ENCODE data around the gene CRYBG2. TPM values are rescaled to one million over a fixed set of nuclear protein-coding genes. Genes with fewer than 3 reads are reported as not detected.
"Not testable (repeated sequence)": the region's sequence is repeated elsewhere in the genome, so short reads cannot be mapped to it uniquely, and the experiment has no call there.

CRYBG2 gene
- total RNA-seq, 2 experiments from 2014 or later = 4.9 to 5.1 TPM

GRCh38 chr1:26322042-26322331 lies 31.9 kb downstream of the CRYBG2 start:
- no peak overlapping the region for H3K27ac Mint-ChIP-seq
- H3K9me3 Mint-ChIP-seq = no peaks in the 10 kb centered on the region
- peaks cover 35% of the 10 kb centered on the region for H3K36me3 Mint-ChIP-seq
- peaks cover 35% of the 10 kb centered on the region for H3K4me1 Mint-ChIP-seq
- H3K4me3 Mint-ChIP-seq = no peak overlapping the region
- DNase-seq = no peak
- no peaks in the 10 kb centered on the region for H3K27me3 Mint-ChIP-seq

DNA sequence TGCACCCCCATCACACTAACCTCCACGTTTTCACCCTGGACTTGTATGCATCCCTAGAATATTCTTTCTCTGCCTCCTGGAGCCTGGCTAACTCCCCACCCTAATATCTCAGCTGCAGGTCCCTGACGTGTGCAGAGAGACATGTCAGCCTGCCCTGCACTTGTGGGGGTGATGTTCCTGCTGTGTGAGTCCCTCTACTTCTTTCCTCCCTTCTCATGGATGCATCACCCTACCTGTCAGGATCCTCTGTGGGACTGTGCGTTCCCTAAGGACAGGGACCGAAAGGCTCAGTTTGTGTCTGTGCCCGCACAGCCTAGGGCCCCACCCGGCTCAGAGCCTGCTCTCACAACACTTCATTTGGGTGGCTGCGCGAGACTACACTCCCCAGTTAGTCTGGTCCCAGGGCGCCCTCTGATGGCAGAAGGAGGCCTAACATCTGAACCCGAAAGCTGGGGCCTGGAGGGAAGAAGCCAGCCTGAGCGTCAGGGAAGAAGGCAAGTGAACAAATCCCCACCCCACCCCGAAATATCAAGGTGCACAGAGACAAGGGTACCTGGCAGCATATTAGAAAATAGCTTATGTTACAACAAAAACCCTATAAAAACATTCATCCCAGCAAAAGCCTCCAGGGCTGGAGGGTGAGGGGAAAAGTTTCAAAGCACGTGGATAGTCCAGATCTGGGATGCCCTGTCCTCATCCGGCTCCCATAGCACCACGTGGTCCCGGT lies 32.5 kb downstream of the CRYBG2 start:
- H3K9me3 Mint-ChIP-seq = no peaks in the 10 kb centered on the region
- peak overlapping the region; percentile 94 for H3K27ac Mint-ChIP-seq
- H3K4me3 Mint-ChIP-seq = peak overlapping the region; percentile 79
- DNase-seq = peak; percentile 90
- peaks cover 35% of the 10 kb centered on the region for H3K36me3 Mint-ChIP-seq
- no peaks in the 10 kb centered on the region for H3K27me3 Mint-ChIP-seq
- H3K4me1 Mint-ChIP-seq = peaks cover 39% of the 10 kb centered on the region

DNA sequence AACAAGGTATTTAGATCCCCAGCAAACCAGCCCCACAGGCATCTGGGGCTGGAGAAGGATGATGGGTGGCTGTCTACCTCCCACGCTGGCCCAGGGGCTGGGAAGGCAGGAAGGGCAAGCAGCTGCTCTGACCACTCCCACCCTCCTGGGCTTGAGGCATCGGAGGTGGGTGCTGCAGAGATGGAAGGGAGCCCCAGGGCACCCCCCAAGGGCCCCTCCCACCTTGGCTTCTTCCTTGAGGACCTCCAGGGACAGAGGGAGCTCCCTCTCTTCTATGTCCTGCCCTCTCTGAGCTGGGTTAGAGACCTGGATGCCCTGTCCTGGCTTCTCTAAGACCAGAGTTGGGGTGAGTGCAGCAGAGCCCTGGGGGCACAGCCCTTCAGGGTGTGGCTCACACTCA lies 33.0 kb downstream of the CRYBG2 start:
- H3K4me1 Mint-ChIP-seq = peaks cover 44% of the 10 kb centered on the region
- H3K27ac Mint-ChIP-seq = peak overlapping the region; percentile 97
- peak overlapping the region; percentile 94 for H3K4me3 Mint-ChIP-seq
- H3K9me3 Mint-ChIP-seq = no peaks in the 10 kb centered on the region
- peaks cover 35% of the 10 kb centered on the region for H3K36me3 Mint-ChIP-seq
- peak; percentile 12 for DNase-seq
- no peaks in the 10 kb centered on the region for H3K27me3 Mint-ChIP-seq

GRCh38 chr1:26318338-26319064 lies 35.4 kb downstream of the CRYBG2 start:
- peak; percentile 64 for DNase-seq
- H3K36me3 Mint-ChIP-seq = peaks cover 33% of the 10 kb centered on the region
- H3K27me3 Mint-ChIP-seq = no peaks in the 10 kb centered on the region
- H3K4me1 Mint-ChIP-seq = peaks cover 58% of the 10 kb centered on the region
- H3K27ac Mint-ChIP-seq = peak overlapping the region; percentile 97
- H3K4me3 Mint-ChIP-seq = peak overlapping the region; percentile 94
- H3K9me3 Mint-ChIP-seq = no peaks in the 10 kb centered on the region

DNA sequence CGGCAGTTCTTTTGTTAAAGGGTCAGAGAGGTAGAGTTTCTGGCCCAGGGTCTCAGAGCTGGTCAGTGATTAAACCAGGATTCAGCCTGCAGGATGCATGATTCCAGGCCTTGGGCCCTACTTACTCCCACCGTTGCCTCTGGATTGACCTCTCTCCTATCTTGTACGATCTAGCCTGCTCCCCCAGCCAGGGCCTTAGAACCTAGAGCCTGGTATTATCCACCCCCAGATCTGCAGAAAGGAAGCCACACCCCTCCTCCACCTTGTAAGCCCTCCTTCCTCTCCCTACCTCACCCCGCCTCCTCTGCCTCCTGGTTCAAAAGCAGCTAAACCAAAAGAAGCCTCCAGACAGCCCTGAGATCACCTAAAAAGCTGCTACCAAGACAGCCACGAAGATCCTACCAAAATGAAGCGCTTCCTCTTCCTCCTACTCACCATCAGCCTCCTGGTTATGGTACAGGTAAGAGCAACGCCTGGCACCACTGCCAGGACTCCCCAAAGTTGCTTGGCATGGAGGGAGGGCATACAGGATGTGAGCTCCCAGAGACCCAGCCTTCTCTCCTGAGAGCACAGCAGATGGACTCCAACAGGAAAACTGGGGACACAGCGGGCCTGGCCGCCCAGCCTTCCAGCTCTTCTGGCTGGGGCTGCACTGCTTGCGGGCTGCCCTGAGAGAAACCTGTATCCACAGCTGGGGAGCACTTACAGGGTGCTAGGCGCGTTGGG lies 36.2 kb downstream of the CRYBG2 start, which contains the start of gene CD52:
TSS of gene CD52 (plus strand) at position 347 of the 726 bp plus-strand sequence. CDS start at position 407, 60 bp downstream.
- H3K4me3 Mint-ChIP-seq = peak within 1 kb of the TSS; percentile 94
- no peaks in the 10 kb centered on the region for H3K27me3 Mint-ChIP-seq
- peaks cover 56% of the 10 kb centered on the region for H3K4me1 Mint-ChIP-seq
- H3K36me3 Mint-ChIP-seq = peaks cover 28% of the 10 kb centered on the region
- peak within 1 kb of the TSS; percentile 97 for H3K27ac Mint-ChIP-seq
- peak; percentile 81 for DNase-seq
- no peaks in the 10 kb centered on the region for H3K9me3 Mint-ChIP-seq

DNA sequence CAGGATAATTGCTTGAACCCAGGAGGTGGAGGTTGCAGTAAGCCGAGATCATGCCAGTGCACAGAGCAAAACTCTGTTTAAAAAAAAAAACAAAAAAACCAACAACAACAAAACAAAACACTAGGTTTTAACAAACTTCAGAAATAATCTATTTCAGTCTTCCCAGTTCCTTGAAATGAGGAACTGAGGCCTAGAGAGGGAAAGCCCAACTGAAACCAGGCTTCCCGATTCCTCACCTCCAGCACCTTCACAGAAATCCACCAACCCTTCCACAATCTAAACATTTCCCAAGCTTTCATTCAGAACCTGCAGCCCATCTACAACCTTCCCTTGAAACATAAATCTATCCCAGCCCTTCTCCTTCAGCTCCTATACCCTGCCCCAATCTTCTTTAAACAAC lies 36.8 kb downstream of the CRYBG2 start:
- DNase-seq = no peak
- peaks cover 27% of the 10 kb centered on the region for H3K36me3 Mint-ChIP-seq
- H3K4me1 Mint-ChIP-seq = peaks cover 50% of the 10 kb centered on the region
- H3K9me3 Mint-ChIP-seq = no peaks in the 10 kb centered on the region
- no peaks in the 10 kb centered on the region for H3K27me3 Mint-ChIP-seq
- peak overlapping the region; percentile 94 for H3K4me3 Mint-ChIP-seq
- H3K27ac Mint-ChIP-seq = peak overlapping the region; percentile 97

DNA sequence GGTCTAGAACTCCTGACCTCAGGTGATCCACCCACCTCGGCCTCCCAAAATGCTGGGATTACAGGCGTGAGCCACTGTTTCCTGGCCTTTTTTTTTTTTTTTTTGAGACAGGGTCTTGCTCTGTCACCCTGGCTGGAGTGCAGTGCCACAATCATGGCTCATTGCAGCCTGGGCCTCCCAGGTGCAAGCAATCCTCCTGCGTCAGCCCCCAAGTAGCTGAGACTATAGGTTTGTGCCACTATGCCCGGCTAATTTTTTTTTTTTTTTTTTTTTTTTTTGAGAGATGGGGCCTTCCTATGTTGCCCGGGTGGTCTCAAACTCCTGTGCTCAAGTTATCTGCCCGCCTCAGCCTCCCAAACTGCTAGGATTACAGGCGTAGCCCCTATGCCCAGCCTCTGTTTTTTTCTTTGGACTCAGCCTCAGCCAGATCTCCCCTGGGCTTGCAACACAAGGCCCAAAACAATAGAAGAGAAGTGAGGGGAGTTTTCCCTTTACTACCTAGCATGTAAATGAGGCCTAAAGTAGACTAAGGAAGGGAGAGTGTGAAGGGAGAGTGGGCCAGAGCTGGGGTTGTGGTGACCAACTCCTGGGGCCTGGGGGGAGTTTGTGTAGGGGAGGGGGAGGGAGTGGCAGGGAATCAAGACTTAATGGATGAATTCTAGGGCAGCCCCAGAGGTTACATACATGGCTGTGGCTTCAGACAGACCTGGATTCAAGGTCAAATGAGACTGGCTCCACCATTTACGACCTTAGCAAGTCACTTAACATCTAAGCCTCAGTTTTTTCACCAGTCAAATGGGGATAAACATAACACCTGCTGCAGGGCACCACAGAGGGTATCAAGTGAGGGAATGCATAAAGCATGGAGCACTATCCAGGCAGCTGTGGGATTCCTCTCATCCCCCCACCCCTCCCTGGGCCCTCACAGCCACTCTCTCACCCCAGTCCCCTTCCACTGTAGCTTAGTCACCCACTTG lies 37.8 kb downstream of the CRYBG2 start:
- no peaks in the 10 kb centered on the region for H3K9me3 Mint-ChIP-seq
- DNase-seq = no peak
- peaks cover 22% of the 10 kb centered on the region for H3K36me3 Mint-ChIP-seq
- H3K4me1 Mint-ChIP-seq = peaks cover 42% of the 10 kb centered on the region
- H3K27me3 Mint-ChIP-seq = no peaks in the 10 kb centered on the region
- no peak overlapping the region for H3K4me3 Mint-ChIP-seq
- H3K27ac Mint-ChIP-seq = peak overlapping the region; percentile 73

DNA sequence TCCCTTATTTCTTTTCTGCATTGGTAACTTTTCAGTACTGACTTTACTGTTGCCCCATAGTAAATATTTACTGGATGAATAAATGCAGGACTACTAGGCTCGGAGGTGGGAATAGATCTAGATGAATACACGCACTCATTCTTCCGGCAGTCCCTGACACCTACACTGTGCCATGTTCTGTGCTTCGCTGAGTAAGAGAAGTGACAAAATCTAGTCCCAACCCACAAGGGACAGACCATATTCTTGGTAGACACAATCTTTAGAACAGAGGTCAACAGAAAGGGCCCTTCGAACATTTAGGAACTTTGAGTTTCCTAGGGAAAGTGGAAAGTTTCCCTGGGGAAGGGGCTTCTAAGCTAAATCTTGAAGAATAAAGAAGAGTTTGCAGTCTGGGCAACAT lies 39.4 kb downstream of the CRYBG2 start:
- no peak overlapping the region for H3K4me3 Mint-ChIP-seq
- no peaks in the 10 kb centered on the region for H3K9me3 Mint-ChIP-seq
- DNase-seq = no peak
- no peak overlapping the region for H3K27ac Mint-ChIP-seq
- H3K4me1 Mint-ChIP-seq = peaks cover 33% of the 10 kb centered on the region
- no peaks in the 10 kb centered on the region for H3K27me3 Mint-ChIP-seq
- peaks cover 14% of the 10 kb centered on the region for H3K36me3 Mint-ChIP-seq

GRCh38 chr1:26307966-26308899 lies 45.7 kb downstream of the CRYBG2 start:
- H3K4me1 Mint-ChIP-seq = peaks cover 29% of the 10 kb centered on the region
- peak overlapping the region; percentile 94 for H3K27ac Mint-ChIP-seq
- not testable (repeated sequence) for H3K9me3 Mint-ChIP-seq, H3K36me3 Mint-ChIP-seq, H3K27me3 Mint-ChIP-seq
- H3K4me3 Mint-ChIP-seq = peak overlapping the region; percentile 99
- DNase-seq = peak; percentile 25

GRCh38 chr1:26307363-26307781 lies 46.6 kb downstream of the CRYBG2 start:
- Mint-ChIP-seq H3K36me3 (no peaks in the 10 kb centered on the region), H3K4me1 (peaks cover 29% of the 10 kb centered on the region), H3K4me3 (peak overlapping the region; percentile 99), H3K9me3 (no peaks in the 10 kb centered on the region), H3K27me3 (no peaks in the 10 kb centered on the region), H3K27ac (peak overlapping the region; percentile 94)
- no peak for DNase-seq

GRCh38 chr1:26306290-26307229 lies 47.4 kb downstream of the CRYBG2 start, which contains the start of gene UBXN11:
UBXN11 (minus strand) TSS chr1:26306636; CDS start chr1:26302883, 3,753 bp downstream.
- Mint-ChIP-seq H3K27me3 (no peaks in the 10 kb centered on the region), H3K36me3 (no peaks in the 10 kb centered on the region), H3K4me1 (peaks cover 29% of the 10 kb centered on the region), H3K27ac (peak within 1 kb of the TSS; percentile 94), H3K4me3 (peak within 1 kb of the TSS; percentile 99), H3K9me3 (no peaks in the 10 kb centered on the region)
- DNase-seq = peak; percentile 91

GRCh38 chr1:26305667-26306289 lies 48.2 kb downstream of the CRYBG2 start:
- Mint-ChIP-seq H3K4me3 (peak overlapping the region; percentile 99), H3K27ac (peak overlapping the region; percentile 94), H3K4me1 (peaks cover 29% of the 10 kb centered on the region), H3K27me3 (no peaks in the 10 kb centered on the region), H3K36me3 (no peaks in the 10 kb centered on the region), H3K9me3 (no peaks in the 10 kb centered on the region)
- no peak for DNase-seq
